GM12872 (cell line): ENCODE measurements around the gene ANKMY2.

Experiments
- CTCF ChIP-seq: IDR thresholded peaks from 3 replicates; pipeline ENCODE4 v1.5.1; 2011; ENCODE audit warnings: low read depth, mild to moderate bottlenecking, low read length, moderate library complexity; ENCODE audit not compliant: insufficient read depth

Gene ANKMY2

GRCh38 chr7:16646472-16647072 is 1.0 kb upstream of the ANKMY2 start:
- no peak for TF ChIP-seq CTCF

- TF ChIP-seq CTCF, result no peak
These were observed 640 bp downstream of the ANKMY2 start for GRCh38 chr7:16644636-16645592.

DNA sequence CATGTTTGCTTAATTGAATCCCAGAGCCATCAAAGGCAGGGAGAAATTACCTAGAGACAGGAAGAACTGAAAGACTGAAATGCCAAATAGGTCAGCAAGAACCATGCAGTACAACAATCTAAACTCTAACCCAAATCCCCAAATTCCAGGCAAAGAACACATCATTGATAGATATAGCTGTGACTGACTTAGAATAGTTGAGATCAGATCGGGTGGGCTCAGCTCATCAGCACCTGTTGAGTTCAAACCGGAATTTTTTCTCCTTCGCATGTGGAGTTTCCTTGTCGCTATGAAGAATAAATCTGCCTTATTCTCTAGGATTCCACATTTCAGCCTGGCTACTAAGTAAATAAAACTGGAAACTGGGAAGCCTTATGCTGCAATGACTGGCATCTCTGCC is 1.4 kb downstream of the ANKMY2 start:
- TF ChIP-seq CTCF, result no peak

DNA sequence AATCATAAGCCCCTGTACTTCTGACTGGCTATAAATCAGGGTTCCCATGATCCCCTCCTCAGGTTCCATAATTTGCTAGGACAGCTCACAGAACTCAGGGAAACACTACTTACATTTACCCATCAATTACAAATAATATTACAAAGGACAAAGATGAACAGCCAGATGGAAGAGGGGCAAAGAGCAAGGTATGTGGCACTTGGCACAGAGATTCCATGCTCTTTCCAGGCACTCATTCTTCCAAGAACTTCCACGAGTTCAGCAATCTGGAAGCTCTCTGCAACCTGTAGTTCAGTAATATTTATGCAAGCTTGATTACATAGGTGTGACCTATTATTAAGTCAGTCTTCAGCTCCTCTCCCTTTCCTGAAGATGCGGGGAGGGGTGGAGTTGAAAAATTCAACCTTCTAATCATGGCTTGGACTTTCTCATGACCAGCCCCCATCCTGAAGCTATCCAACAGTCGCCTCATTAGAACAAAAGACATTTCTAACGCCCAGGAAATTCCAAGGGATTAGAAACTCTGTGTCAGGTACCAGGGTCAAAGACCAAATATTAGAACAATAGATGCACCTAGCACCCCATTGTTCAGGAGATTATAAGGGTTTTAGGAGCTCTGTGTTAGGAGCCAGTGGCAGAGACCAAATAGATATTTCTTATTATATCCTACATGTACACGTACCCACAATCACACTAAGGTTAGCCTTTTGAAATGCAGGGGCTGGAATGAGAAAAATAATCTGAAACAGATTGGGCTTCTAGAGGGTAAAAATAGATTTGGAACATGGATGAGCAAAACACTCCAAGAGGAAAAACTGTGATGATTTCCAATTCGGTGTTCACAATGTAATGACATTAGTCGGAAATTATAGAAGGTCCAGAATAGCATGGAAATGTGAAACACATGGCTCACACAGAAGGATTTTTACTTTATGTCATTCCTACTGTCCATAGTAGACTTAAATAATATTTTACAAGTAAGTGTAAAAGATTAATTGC is 7.0 kb downstream of the ANKMY2 start:
- no peak for TF ChIP-seq CTCF

DNA sequence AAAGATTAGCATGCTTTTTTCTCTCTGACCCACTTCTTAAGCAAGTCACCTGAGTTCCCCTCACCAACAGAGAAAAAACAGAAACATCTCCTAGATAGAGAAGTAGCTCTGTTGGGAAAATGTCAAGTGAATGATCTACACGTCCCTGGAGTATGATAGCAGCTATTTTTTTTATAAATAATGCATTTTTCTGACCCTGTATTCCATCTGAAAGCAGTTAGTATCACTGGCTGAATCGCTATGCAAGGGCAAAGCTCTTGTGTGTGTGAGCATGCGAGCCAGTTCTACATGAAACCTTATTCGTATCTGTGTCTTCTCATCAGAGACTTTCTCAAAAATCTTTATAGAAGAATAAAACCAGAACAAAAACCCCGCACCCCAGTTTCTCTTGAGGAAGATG is 8.2 kb downstream of the ANKMY2 start:
- TF ChIP-seq CTCF, result no peak

- no peak for TF ChIP-seq CTCF
These were observed 8.9 kb downstream of the ANKMY2 start for GRCh38 chr7:16636555-16637101.
